GM10266 (cell line): ENCODE measurements around the gene SEMA7A.

Source experiments
- DNase-seq: peaks from one replicate; pipeline ENCODE4 v3.0.0; 2012; ENCODE audit errors: extremely low spot score
- TF ChIP-seq, protein P1 (sequence below): IDR thresholded peaks from 2 replicates; pipeline ENCODE4 v1.5.1; 2012; ENCODE audit warnings: mild to moderate bottlenecking, low read depth; ENCODE audit not compliant: control insufficient read depth, insufficient read depth; ENCODE audit errors: missing control alignments

Gene SEMA7A

DNA sequence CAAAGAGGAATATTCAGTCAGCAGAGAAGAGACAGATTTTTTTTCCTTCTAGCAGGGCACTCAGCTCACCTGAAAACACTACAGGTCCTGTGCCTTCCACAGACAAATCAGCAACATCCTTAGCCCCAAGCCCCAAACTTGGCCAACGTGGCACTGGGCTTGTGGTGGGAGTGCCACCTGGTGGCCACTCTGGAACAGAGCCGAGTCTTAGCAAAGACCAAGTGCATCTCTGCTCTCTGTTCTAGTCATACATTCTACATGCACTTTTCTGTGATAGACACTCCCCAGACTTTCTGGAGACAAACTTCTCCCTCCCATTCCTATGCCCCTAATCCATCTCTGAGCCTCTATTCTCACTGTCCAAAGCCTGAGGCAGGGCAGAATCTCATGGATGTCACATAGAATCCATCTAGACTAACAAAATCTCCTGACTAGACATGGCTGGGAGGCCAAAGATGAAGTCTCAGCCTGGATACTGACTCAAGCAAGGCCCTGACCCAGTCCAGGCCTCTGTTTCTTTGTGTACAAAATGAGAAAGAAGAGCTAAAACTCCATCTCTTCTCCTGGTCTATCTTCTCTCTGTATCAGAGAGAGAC lies 5.1 kb upstream of the SEMA7A start:
- DNase-seq, result peak; percentile 84
- TF ChIP-seq, protein P1, sequence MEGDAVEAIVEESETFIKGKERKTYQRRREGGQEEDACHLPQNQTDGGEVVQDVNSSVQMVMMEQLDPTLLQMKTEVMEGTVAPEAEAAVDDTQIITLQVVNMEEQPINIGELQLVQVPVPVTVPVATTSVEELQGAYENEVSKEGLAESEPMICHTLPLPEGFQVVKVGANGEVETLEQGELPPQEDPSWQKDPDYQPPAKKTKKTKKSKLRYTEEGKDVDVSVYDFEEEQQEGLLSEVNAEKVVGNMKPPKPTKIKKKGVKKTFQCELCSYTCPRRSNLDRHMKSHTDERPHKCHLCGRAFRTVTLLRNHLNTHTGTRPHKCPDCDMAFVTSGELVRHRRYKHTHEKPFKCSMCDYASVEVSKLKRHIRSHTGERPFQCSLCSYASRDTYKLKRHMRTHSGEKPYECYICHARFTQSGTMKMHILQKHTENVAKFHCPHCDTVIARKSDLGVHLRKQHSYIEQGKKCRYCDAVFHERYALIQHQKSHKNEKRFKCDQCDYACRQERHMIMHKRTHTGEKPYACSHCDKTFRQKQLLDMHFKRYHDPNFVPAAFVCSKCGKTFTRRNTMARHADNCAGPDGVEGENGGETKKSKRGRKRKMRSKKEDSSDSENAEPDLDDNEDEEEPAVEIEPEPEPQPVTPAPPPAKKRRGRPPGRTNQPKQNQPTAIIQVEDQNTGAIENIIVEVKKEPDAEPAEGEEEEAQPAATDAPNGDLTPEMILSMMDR, result peak; percentile 93

DNA sequence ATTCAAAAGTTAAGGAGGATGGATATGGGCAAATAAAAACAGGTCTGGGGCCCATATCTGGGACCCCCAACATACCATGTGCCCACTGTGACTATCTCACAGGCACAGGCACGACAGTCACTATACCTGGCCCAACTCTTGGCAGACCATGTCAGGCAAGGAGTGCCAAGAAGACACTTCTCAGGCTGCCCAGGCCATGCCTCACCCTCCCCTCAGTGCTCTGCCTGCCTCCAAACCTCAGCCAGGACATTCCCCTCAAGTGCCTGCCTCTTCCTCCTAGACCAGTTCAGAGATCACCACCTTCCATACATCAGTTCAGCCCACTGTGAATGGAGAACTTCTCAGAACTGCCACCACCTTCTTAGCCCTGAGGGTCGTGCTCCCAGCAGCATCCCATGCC lies 4.4 kb upstream of the SEMA7A start:
- no peak for DNase-seq
- TF ChIP-seq, protein P1, result no peak

DNA sequence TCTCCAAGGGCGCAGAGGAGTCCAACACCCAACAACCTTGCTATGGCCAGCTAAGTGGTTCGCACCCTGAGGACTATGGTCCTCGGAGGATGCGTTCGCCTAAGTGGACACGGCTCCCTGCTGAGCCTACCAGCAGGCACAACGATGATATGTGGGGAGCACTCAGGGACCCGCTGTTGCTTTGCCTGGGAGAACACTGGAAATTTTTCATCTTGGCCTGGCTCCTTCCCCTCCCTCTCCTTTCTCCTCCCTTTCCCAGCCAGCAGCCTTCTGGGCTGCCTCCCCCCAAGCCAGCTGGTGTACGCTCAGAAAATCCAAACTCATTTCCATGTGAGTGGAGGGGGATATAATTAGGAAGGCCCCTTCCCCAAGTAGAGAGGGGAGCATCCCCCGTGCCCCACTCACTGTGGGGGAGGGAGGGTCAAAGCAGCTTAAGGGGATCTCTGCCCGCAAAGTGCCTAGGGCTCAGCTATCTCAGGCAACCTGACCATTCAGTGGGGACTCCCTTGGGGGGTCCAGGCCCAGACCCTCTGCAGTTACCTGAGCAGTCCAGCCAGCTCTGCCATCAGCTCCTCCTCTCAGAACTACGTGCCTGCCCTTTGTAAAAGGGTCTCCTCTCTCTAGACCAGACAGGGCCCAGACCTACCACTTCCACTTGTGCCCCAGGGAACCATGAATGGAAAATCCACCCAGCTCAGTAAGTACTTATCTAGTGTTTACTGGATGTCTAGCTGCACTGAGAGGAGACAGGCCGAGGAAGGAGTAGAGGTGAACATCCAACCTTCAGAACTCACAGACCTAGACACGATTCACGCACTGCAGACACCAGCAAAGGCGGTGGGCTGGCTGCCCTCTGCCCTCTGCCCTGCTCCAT lies 742 bp upstream of the SEMA7A start:
- TF ChIP-seq, protein P1, result no peak
- DNase-seq, result no peak

DNA sequence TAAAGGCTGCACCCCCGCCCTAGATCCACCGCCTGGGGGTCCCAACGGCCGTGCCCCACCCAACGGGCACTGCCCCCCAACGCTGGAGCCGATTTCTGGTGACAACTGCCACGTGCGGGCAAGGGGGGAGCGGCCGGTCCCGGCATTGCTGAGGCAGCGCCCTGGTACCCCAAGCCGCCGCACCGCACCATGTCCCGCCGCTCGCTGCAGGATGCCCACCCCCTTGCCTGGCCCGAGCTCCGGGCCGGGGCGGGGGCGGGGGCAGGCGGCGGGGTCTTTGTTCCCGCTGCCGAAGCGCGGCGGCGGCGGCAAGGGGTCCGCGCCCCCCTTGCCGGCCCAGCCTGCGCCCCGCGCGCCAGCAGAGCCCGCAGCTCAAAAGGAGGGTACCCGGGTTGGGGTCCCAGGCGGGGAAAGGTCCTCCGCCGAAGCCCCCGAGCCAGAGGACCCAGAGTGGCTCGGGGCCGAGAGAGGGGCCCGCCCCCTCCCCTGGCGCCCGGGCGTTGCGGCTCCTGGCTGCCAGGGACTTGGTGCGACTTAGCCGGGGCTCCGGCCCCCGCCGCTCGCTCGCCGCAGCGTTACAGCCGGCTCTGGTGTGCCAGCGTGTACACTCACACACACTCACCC lies 678 bp downstream of the SEMA7A start:
- DNase-seq, result no peak
- TF ChIP-seq, protein P1, result no peak

DNA sequence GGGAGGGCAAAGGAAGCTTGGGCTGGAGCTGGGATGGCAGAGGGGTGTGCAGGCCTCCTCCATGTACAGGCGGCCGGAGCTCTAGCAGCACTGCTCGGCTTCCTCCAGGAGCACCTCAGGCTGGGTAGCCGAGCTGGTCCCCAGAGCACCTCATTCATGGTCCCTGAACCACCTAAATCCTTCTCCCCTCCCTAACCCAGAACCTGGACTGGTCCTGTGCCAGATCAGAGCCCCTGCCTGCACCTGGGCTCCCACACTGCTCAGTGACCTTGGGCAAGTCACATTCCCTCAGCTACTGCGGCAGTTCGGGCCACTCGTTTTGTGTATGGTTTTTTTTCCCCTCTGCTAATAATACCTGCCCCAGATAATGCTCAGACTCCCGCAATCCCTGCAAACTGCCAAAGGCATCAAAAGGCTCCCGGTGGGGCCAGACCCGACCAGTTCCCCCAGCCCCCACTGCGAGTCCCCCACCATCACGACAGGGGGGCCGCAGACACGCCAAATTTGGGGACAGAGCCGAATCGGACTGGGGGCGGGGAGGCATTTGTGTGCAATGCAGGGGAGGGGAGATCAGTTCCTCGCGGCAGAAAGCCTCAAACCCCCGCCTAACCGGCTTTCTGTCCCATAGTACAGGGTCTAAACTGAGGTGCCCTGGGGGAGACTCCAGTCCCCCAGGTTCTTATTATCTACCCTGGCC lies 1.3 kb downstream of the SEMA7A start:
- DNase-seq, result no peak
- TF ChIP-seq, protein P1, result no peak

DNA sequence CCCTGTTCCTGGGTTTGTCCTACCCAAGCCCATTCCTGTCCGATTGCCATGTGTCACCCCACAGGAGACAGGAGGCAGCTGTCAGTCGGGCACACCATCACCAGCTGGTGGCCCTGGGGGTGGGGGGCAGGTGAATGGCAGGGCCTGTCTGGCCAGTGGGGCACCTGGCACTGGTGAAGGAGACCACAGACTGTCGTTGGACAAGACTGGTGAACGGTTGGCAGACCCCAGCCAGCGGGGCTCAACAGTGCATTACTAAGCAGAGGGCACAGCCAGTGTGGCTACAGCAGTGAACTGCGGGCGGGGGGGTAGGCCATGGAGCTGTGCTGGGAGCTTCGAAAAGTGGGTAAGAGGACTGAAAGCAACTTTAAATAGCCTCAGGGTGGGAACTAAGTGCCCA lies 2.1 kb downstream of the SEMA7A start:
- TF ChIP-seq, protein P1, result no peak
- DNase-seq, result no peak
